Neural progenitor cell (in vitro differentiated cells): ENCODE measurements around the gene PSMC1. TPM values are rescaled to one million over a fixed set of nuclear protein-coding genes. Genes with fewer than 3 reads are reported as not detected.

Experiments
- DNase-seq: peaks from one replicate; pipeline ENCODE4 v3.0.0-alpha.2; 2016; ENCODE audit warnings: low spot score
- H2AFZ ChIP-seq: fragments of 200-600 bp; sonication (generic); replicated peaks from 2 replicates; pipeline ENCODE4 v1.6.1; 2016; ENCODE audit warnings: antibody characterized with exemption
- H3F3A ChIP-seq: fragments of 200-600 bp; sonication (generic); 2 replicates; pipeline ENCODE4 v1.6.1; 2016; ENCODE audit warnings: antibody characterized with exemption, low read depth
- H3K27ac ChIP-seq: fragments of 200-600 bp; sonication (generic); 2 replicates; pipeline ENCODE4 v1.5.1; 2016; ENCODE audit warnings: mild to moderate bottlenecking
- H3K27me3 ChIP-seq: fragments of 200-600 bp; sonication (generic); 2 replicates; pipeline ENCODE4 v1.6.1; 2016; ENCODE audit warnings: mild to moderate bottlenecking, moderate library complexity
- H3K36me3 ChIP-seq: fragments of 200-600 bp; sonication (generic); 2 replicates; pipeline ENCODE4 v1.5.1; 2016
- H3K4me1 ChIP-seq: fragments of 200-600 bp; sonication (generic); 2 replicates; pipeline ENCODE4 v1.6.1; 2016; ENCODE audit warnings: mixed run types
- H3K4me2 ChIP-seq: fragments of 200-600 bp; sonication (generic); 2 replicates; pipeline ENCODE4 v1.6.1; 2016
- H3K4me3 ChIP-seq: fragments of 200-600 bp; sonication (generic); 2 replicates; pipeline ENCODE4 v1.5.1; 2016
- H3K79me2 ChIP-seq: fragments of 200-600 bp; sonication (generic); 2 replicates; pipeline ENCODE4 v1.6.1; 2016; ENCODE audit warnings: low read depth
- H3K9ac ChIP-seq: fragments of 200-600 bp; sonication (generic); 2 replicates; pipeline ENCODE4 v1.6.1; 2016
- H3K9me3 ChIP-seq: fragments of 200-600 bp; sonication (generic); 2 replicates; pipeline ENCODE4 v1.5.1; 2016; ENCODE audit warnings: low read depth
- H4K20me1 ChIP-seq: fragments of 200-600 bp; sonication (generic); 2 replicates; pipeline ENCODE4 v1.6.1; 2016; ENCODE audit warnings: low read depth
- H3K27ac Mint-ChIP-seq: 3 replicates; pipeline ENCODE4 v1.8.0; 2021; ENCODE audit warnings: mixed read lengths
- H3K27me3 Mint-ChIP-seq: 2 replicates; pipeline ENCODE4 v1.8.0; 2022; ENCODE audit warnings: low read depth, mild to moderate bottlenecking, inconsistent platforms, moderate library complexity, mixed read lengths; ENCODE audit not compliant: insufficient read depth
- H3K36me3 Mint-ChIP-seq: 3 replicates; pipeline ENCODE4 v1.8.0; 2021; ENCODE audit warnings: mixed read lengths
- H3K4me1 Mint-ChIP-seq: 3 replicates; pipeline ENCODE4 v1.8.0; 2021; ENCODE audit warnings: mixed read lengths
- H3K4me3 Mint-ChIP-seq: 3 replicates; pipeline ENCODE4 v1.8.0; 2021; ENCODE audit warnings: mild to moderate bottlenecking, moderate library complexity, mixed read lengths
- H3K9me3 Mint-ChIP-seq: 3 replicates; pipeline ENCODE4 v1.8.0; 2020; ENCODE audit warnings: mixed read lengths
- CTCF ChIP-seq: fragments of 200-600 bp; sonication (generic); IDR thresholded peaks from 2 replicates; pipeline ENCODE4 v1.5.1; 2017; ENCODE audit warnings: antibody characterized with exemption, mild to moderate bottlenecking
- EZH2 ChIP-seq: fragments of 200-600 bp; sonication (generic); IDR thresholded peaks from 2 replicates; pipeline ENCODE4 v1.6.1; 2017; ENCODE audit warnings: antibody characterized with exemption, mild to moderate bottlenecking, moderate library complexity
- EZH2phosphoT487 ChIP-seq: fragments of 200-600 bp; sonication (generic); IDR thresholded peaks from 2 replicates; pipeline ENCODE4 v1.6.1; 2017; ENCODE audit warnings: antibody characterized with exemption
- total RNA-seq: library from RNA; depleted of rRNA; stranded (reverse); fragments of >200 nt; gene quantifications from 2 replicates; pipeline ENCODE4 v1.2.3, GENCODE V29; 2015; ENCODE audit warnings: low replicate concordance

The PSMC1 gene
- total RNA-seq, 1 donor from 2014 or later, result 233 TPM

GRCh38 chr14:90296641-90297040 is 40.3 kb downstream of the PSMC1 start:
- Mint-ChIP-seq H3K4me1 (no peaks in the 10 kb centered on the region), H3K36me3 (peaks cover 14% of the 10 kb centered on the region), H3K27me3 (no peaks in the 10 kb centered on the region), H3K9me3 (no peaks in the 10 kb centered on the region), H3K4me3 (no peak overlapping the region), H3K27ac (no peak overlapping the region)
- no peak for DNase-seq
- no peak overlapping the region for H3K4me3 ChIP-seq
- H3K9ac ChIP-seq, result no peak overlapping the region
- TF ChIP-seq EZH2phosphoT487 (no peak), CTCF (no peak), EZH2 (no peak)
- H4K20me1 ChIP-seq, result no peaks in the 10 kb centered on the region
- peaks cover 6% of the 10 kb centered on the region for H3F3A ChIP-seq
- H3K4me2 ChIP-seq, result no peak overlapping the region
- no peaks in the 10 kb centered on the region for H3K9me3 ChIP-seq
- no peak overlapping the region for H3K27ac ChIP-seq
- no peak overlapping the region for H2AFZ ChIP-seq
- no peaks in the 10 kb centered on the region for H3K79me2 ChIP-seq
- no peaks in the 10 kb centered on the region for H3K27me3 ChIP-seq
- no peaks in the 10 kb centered on the region for H3K4me1 ChIP-seq
- no peaks in the 10 kb centered on the region for H3K36me3 ChIP-seq

GRCh38 chr14:90297876-90298629 is 41.7 kb downstream of the PSMC1 start:
- H4K20me1 ChIP-seq, result no peaks in the 10 kb centered on the region
- Mint-ChIP-seq H3K9me3 (no peaks in the 10 kb centered on the region), H3K4me3 (no peak overlapping the region), H3K4me1 (no peaks in the 10 kb centered on the region), H3K36me3 (peaks cover 11% of the 10 kb centered on the region), H3K27ac (no peak overlapping the region), H3K27me3 (no peaks in the 10 kb centered on the region)
- no peaks in the 10 kb centered on the region for H3K36me3 ChIP-seq
- H3K4me2 ChIP-seq, result no peak overlapping the region
- H3K9ac ChIP-seq, result no peak overlapping the region
- no peak for DNase-seq
- no peaks in the 10 kb centered on the region for H3K79me2 ChIP-seq
- H3K27ac ChIP-seq, result no peak overlapping the region
- H3K9me3 ChIP-seq, result no peaks in the 10 kb centered on the region
- peaks cover 6% of the 10 kb centered on the region for H3F3A ChIP-seq
- no peaks in the 10 kb centered on the region for H3K27me3 ChIP-seq
- TF ChIP-seq CTCF, result no peak
- TF ChIP-seq EZH2, result no peak
- no peak for TF ChIP-seq EZH2phosphoT487
- no peaks in the 10 kb centered on the region for H3K4me1 ChIP-seq
- H2AFZ ChIP-seq, result no peak overlapping the region
- H3K4me3 ChIP-seq, result no peak overlapping the region

GRCh38 chr14:90299408-90299807 is 43.1 kb downstream of the PSMC1 start:
- DNase-seq, result no peak
- Histone ChIP-seq H3K9ac (no peak overlapping the region), H3K4me1 (no peaks in the 10 kb centered on the region), H3K27ac (no peak overlapping the region), H3K4me2 (no peak overlapping the region), H3K9me3 (no peaks in the 10 kb centered on the region), H3K27me3 (no peaks in the 10 kb centered on the region), H3K4me3 (no peak overlapping the region), H3K36me3 (no peaks in the 10 kb centered on the region), H3K79me2 (no peaks in the 10 kb centered on the region), H2AFZ (no peak overlapping the region), H4K20me1 (no peaks in the 10 kb centered on the region), H3F3A (peaks cover 6% of the 10 kb centered on the region)
- H3K4me3 Mint-ChIP-seq, result no peak overlapping the region
- H3K27ac Mint-ChIP-seq, result no peak overlapping the region
- no peaks in the 10 kb centered on the region for H3K27me3 Mint-ChIP-seq
- peaks cover 9% of the 10 kb centered on the region for H3K36me3 Mint-ChIP-seq
- TF ChIP-seq EZH2phosphoT487 (no peak), CTCF (no peak), EZH2 (no peak)
- no peaks in the 10 kb centered on the region for H3K9me3 Mint-ChIP-seq
- no peaks in the 10 kb centered on the region for H3K4me1 Mint-ChIP-seq
